GM19099 (cell line): ENCODE data around the gene MAK.

Source experiments
- POLR2A ChIP-seq: IDR thresholded peaks from 3 replicates; pipeline ENCODE4 v1.6.1; 2011; ENCODE audit warnings: low read depth; ENCODE audit not compliant: insufficient read length; ENCODE audit errors: extremely low read depth

MAK gene, protein sequence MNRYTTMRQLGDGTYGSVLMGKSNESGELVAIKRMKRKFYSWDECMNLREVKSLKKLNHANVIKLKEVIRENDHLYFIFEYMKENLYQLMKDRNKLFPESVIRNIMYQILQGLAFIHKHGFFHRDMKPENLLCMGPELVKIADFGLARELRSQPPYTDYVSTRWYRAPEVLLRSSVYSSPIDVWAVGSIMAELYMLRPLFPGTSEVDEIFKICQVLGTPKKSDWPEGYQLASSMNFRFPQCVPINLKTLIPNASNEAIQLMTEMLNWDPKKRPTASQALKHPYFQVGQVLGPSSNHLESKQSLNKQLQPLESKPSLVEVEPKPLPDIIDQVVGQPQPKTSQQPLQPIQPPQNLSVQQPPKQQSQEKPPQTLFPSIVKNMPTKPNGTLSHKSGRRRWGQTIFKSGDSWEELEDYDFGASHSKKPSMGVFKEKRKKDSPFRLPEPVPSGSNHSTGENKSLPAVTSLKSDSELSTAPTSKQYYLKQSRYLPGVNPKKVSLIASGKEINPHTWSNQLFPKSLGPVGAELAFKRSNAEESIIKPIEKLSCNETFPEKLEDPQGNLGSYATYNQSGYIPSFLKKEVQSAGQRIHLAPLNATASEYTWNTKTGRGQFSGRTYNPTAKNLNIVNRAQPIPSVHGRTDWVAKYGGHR

DNA sequence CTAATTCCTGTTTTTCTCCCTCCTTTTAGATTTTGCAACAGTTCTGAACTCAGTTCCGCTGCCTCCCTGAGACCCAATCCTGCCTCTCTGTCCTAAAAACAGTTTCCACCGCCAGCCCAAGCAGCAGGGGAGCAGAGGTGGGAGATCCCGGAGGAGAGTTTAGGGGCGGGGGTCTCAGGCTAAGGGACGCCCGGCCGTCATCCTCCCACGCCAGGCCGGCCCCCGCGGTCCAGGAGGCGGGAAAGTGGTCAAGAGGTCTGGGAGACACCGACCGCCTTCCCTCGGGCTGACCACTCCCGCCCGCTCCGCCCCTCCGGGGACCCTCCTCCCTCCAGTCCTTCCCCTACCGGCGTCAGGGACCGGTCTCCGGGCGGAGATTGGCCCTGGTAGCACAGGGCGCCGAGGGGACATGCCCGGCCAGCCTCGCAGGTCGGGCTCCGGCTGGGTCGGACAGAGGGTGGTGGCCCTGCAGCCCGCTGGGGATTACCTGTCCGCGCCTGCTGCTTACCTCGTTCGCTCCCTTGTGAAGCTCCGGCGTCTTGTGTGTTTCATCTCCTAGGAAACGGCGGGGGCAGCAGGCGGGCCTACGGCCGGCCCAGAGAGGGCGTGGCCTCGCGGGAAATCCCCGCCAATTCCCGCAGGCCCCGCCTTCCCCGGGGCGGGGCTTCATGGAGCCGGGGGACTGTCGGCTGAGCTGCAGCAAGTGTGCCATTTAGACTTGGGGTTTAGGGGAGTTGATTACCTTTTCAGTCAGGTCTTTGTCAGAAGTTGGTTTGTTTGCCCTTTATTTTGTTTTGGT, at the start of gene MAK:
Gene MAK, minus strand, starts transcription at position 545 of the 799 bp plus-strand sequence. CDS start 7,891 bp downstream, outside the sequence.
- peak; percentile 68 for TF ChIP-seq POLR2A

DNA sequence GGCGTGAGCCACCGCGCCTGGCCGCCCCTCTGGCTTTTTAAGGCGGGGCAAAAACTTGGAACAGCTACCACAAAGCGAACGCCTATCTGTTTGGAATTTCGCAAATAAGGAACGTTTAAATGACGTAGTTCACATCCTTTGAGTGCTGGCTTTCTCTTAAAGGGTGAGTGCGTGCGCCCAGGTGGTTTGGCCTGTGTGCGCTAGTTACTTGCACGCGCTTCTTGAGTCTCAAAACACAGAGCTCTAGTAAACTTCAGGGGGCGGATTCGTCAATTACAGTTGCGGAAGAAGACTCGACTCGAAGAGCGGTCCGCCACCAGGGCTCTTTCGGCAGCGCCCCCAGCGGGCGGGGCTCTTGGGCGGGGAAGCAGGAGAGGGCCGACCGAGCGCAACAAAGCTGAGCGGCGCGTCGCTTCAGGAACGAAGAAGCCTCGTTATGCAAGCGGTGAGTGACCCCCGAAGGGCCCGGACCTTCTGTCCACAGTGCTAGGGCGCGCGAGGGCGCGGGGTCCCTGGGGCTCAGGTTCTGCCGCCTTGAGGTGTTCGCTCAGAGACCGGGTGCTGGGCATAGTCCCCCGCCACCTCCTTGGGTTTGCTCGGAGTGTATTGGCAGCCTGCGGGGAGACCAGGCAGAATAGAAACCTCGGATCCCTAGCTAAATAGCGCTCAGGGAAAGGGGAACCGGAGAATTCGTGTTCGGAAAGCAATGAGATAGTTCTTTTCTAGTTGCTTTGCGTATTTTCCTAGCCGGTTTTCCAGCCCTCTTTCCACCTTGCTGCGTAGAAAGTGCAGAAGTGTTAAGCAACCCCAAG, 48.6 kb upstream of the MAK start, which contains the start of gene SYCP2L:
Gene SYCP2L, plus strand, starts transcription at position 362 of the 812 bp plus-strand sequence. Its CDS starts 75 bp downstream, at position 437.
- no peak for TF ChIP-seq POLR2A

DNA sequence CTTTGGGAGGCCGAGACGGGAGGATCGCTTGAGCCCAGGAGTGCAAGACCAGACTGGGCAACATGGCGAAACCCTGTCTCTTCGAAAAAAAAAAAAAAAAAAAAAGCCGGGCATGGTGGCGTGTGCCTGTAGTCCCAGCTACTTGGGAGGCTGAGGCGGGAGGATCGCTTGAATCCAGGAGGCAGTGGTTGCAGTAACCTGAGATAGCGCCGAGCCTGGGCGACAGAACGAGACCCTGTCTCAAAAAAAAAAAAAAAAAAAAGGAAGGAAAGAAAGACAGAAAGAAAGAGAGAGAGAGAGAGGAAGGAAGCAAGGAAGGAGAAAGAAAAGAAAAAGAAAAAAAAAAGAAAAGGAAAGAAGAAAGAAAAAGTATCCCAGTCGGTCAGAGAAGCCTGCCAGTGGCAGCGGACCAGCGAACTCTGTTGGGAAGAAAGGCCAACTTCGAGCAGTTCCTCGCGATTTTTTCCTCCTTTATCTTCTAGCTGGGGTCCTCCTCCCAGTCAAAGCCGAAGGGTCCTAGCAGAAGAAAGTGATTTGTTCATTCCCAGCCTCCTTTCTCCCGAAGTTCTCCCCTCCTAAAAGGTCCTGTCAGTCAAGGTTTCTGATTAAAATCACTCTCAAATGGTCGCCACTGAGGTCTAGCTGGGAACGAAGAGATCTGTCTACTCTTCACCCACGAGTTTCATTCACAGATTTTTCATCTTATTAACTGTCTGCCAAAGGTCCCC, 46.1 kb upstream of the MAK start:
- no peak for TF ChIP-seq POLR2A

DNA sequence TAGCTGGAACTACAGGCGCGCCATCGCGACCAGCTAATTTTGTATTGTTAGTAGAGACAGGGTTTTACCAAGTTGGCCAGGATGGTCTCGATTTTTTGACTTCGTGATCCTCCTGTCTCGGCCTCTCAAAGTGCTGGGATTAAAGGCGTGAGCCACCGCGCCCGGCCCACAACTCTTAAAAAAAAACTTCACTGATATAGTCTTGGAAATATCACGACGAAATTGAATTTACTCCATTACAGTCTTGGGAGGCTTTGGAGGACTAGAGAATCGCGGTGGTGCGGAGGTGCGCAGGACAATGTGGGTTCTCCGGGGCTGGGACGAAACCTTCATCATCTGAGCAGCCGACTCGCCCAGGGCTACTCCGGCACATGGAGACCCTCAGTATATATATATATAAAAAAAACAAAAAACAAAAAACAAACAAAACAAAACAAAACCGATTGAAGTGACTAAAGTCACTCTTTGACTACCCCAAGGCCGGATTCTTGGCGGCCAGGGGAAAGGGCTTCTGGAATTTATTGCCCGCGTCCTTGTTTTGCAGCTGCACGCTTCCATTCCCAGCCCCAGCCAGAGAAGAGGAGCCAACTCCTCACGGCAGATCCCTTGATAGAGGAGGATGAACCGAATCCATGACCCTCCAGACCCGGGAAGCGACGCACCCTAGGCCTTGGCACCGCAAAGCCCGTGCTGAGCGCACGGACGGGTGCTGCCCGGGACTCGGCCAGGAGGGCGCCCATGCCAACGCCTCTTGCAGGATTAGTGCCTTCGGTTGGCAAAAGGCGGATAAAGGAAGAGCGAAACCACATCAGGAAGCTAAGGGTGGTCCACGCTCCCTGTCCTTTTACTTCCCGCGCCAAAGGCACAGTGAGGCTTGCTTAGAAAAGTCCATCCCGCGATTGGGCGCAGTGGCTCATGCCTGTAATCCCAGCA, 45.2 kb upstream of the MAK start:
- no peak for TF ChIP-seq POLR2A

DNA sequence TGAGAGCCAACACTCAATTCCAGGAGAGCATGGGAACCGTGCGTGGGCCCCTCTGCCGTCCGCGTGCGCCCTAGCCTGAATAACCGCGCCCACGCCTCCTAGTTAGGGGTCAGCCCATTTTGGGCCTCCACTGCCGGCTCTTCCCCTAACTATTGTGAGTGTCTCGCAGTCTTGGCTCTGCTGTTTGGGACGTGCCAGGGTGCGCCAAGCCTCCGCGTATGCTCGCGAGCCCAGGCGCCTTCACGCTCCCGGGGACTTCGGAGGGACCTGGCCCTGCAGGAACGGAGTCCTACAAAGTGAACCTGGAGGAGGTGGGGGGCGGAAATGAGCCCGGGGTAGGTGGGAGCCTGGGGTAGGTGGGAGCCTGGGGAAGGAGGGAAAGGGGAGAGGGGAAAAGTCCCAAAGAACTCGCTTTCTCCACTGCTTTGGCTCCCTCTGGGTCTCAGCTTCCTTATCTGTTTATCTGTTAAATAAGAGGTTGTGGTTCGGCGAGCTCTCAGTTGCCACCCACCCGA, 44.4 kb upstream of the MAK start:
- no peak for TF ChIP-seq POLR2A

DNA sequence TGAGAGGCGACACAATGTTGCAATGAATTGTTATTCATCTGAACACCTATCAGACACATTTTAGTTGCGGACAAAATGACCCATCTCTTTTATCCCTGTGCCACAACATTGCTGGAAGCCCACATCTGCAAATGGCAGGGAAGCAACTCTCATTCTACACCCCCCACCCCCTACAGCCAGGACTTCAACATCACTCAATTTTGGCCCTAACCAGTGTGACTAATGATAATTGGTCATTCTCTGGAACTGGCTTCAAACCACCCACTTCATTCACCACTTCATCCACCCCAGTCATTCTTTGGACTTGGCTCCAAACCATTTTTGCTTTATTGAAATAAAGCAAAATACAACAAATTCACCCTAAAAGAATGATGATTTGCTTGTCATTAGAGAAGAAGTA, 42.0 kb upstream of the MAK start:
- no peak for TF ChIP-seq POLR2A

DNA sequence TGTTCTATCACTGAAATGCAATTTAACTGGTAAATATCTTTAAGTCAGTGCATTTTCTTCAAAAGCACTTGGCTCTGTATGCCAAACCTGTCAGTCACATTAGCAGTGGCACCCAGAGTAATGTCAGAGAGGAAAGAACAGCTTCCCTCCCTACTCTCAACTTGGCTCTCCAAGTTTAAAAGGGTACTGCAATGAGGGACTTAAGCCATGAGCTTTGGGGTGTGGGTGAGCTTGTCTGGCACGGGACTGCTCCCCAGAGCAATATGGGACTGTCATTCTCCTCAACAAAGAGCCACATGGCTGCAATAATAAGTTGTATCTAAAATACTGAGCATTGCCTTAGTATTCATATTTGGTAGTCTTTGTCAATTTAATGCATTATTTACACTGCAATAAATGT, 39.5 kb upstream of the MAK start:
- TF ChIP-seq POLR2A = no peak

DNA sequence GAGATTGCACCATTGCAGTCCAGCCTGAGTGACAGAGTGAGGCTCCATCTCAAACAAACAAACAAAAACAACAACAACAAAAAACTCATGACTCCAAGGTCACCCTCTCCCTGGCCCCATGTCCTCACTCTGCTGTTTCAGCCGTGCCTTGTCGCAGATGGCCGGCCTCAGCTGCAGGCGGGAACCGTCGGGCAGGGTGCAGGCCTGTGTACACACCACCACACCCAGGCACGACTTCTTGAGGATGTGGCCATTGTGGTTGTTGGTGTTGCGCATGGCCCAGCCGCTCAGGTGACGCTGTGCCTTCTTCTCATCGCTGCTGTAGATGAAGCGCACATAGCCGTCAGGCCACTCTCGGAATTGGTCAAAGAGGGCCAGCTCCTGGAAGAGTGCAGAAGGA, 38.7 kb upstream of the MAK start:
- TF ChIP-seq POLR2A = no peak

DNA sequence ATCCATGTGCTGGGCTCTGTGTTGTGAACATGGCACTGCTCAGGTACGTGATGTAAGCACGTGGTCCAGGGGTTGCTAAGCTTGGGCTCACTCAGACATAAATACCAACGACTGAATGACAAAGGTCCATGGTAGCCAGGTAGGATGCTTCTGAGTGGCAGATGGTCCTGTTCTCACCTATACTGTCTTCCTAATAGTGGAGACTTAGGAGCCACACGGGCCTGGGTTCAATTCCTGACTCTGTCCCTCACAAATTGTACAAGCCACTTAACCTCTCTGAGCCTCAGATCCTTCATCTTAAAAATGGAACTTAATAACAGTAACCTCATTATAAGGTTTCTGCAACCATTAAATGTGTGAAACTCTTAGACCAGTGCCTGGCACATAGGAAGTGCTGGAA, 36.7 kb upstream of the MAK start:
- no peak for TF ChIP-seq POLR2A

DNA sequence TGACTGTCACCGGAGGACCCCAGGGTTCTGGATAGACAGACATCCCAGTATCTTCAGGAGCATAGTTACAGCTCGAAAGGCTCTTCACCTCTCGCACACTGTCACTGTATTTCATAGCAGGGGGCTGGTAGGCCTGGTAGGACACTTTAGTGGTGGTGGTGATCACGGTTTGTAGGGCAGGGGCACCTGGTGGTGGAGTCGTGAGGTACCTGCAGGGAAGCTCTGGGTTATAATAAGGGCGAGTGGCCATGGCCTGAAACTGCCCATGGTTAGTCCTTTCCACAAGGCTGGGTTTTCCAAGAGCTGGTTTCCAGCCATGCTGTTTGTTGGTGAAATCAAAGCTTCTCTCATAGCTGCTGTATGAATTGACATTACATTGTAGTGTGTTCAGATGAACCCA, 35.9 kb upstream of the MAK start:
- no peak for TF ChIP-seq POLR2A

DNA sequence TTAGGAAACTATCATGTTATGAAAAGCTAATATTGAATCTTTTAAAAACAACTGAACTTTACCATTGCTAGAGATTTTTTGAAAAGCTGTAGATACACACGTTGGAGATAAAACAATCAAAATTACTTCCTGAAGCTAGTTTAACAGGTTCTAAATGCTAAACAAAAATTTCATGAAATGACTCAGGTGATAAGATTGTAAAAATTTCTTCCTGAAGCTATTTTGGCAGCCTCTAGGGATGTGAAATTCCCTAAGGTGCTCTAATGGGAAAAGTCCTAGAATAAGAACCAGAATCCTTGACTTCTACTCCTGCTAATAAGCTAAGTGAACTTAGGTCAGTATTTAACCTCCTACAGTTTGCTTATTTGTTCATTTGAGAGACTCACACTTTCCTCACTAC, 35.0 kb upstream of the MAK start:
- TF ChIP-seq POLR2A = no peak

DNA sequence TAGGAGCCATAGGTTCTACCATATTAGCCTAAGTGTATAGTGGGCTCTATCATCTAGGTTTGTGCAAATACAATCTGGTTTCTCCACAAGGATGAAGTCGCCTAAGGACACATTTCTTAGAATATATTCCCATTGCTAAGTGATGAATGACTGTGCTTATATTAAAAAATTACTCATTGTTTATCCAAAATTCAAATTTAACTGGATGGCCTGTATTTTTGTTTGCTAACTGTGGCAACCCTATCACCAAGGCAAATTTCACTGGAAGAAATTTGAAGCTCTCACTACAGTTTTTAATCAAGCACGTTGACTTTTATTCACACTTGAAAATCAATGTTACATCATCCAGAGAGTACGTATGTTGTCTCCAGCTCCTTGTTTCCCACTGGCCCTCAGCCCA, 29.6 kb upstream of the MAK start:
- no peak for TF ChIP-seq POLR2A

DNA sequence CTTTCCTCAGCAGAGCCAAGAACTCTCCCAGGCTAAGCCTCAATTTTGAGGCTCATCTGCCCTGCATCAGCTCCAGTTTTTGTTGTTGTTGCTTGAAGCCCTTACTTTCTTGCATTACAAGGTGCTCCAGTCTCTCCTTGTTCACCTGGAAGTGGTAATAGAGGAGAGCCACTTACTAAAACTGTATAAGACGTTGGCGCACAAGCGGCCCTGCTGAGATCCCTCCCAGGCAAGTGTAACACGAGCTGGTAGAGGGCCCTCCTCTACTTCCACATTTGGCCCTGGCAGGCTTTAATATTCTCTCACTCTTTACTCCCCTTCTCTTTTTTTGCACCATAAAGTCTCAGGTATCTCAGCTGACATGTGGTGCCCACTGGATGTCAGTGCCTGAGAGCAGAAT, 24.0 kb upstream of the MAK start:
- no peak for TF ChIP-seq POLR2A
